GM19397 (cell line): ENCODE measurements around the gene XIRP2.
A peak's percentile ranks its signal among the peaks of the same experiment; 100 is the strongest.

Source experiments
- ATAC-seq: cut with Tn5 transposase; IDR thresholded peaks from one replicate; pipeline ENCODE4 v1.9.1; 2021; ENCODE audit warnings: mild to moderate bottlenecking, moderate library complexity; ENCODE audit not compliant: unreplicated experiment

The XIRP2 gene

DNA sequence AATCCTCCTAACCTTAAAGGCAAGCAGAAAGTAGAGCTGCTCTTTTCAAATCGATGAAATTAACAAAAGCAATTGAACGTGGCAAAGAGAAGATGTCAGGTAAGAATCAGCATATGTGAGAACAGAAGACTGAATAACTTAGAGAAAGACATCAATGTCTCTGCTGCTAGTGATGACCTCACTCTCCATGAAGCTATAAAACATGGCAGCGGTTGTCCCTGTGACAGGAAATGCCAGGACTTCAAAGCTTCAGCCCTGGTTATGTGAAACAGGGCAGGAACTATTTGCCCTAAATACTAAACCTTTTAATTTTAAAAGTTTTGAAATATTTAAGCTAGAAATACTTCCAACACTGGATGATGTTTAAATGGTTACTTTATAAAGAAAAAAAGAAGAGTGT is 383.7 kb downstream of the XIRP2 start:
- no peak for ATAC-seq

DNA sequence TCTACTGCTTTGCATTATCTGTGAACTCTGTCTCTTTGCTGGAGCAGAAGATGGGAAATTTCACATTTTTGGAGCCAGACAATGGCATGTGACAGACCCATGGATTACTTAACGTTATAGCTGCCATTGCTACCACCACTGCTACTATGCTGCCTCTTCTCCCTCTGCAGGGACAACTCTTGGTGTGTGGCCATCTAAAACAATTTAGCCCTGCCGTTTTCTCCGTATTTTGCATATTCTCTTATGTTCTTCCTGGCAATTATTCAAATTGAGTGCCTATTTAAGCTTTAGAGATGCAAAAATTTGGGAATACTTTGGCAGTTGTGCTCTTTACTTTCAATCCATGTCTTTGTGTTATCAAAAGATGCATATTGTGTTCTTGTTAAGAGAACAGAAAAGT is 386.8 kb downstream of the XIRP2 start:
- ATAC-seq: no peak

DNA sequence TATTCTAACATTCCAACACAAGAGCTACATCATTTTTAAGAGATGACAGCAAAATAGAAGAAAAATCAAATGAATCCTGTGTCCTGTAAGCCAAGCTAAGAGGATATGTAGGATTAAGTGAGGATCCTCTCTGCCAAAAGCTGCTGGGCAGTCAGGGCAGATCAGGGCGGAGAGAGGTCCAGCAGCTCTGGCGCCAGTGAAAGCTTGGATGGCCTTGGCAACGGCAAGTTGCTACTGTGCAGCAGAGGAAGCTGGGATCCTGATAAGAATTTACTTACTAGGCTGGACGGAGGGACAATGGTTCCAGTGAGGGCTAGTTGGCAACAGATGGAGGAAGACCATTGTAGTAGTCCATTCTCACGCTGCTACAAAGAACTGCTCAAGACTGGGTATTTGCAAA is 391.5 kb downstream of the XIRP2 start:
- ATAC-seq: no peak

GRCh38 chr2:167287212-167287611 is 398.9 kb downstream of the XIRP2 start:
- ATAC-seq: no peak

GRCh38 chr2:167289651-167290410 is 401.6 kb downstream of the XIRP2 start:
- no peak for ATAC-seq

DNA sequence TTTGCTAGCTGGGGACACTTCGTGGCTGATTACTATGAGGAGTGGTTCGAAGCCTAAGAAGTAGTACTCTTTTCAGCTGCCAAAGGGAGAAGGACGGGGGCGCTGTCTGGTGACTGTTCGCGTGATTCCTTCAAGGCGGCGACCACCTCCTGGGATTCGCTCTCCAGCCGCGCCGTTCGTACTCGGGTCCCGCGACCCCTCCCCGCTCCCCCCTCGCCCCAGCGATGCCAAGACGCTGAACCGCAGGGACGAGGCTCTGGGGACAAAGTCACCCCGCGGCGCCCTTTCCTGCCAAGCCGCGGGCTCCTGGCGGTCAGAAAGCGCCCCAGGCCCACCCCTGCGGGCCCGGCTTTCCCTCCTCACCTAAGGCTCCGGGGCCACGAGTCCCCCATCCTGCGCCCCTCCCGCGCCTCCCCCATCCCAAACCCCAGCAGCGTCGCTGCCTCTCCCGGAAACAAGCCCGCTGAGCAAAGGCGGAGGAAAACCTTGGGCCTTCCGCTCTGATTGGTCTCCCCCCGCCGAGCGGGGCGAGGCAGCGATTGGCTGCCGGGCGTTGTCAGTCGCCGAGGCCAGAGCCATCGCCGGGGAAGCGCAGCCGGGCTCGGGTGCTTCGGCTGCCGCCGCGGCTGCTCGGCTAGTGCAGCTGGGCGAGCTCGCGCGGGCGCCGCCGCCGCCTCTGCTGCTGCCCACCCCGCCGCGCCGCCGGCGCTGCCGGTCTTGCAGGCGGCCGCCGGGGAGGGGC is 404.3 kb downstream of the XIRP2 start, which contains the start of gene B3GALT1:
B3GALT1 (plus strand) TSS at position 572 of the 742 bp plus-strand sequence.
- peak; percentile 100 for ATAC-seq

DNA sequence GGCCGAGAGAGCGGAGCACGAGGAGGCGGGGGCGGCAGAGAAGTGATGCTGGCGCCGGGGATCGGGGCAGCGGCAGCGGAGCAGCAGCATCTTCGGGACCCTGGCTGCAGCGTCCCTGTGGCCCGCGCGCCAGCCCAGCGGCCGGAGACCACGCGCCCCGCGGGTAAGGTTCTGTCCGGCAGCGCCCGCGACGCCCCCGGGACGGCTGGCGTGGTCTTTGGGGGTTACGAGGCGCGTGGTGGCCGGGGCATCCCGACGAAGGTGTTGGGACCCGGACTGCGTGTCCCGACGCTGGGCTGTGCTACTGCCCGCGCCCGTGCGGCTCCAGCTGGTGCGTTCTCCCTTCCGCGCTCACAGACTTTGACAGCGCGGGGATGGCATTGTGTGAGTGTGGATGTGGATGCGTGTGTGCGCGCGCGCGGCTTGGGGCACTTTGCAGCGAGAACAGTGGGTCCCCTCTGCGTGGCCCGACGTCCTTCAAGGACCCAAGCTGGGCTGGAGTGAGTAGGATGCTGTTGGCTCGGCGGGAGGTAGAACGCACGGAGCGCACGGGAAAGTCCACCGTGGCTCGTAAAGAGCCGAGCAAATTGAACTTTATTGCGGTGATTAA is 405.0 kb downstream of the XIRP2 start:
- peak; percentile 10 for ATAC-seq

- ATAC-seq: no peak
Measured at GRCh38 chr2:167293943-167294775, 405.9 kb downstream of the XIRP2 start.

- no peak for ATAC-seq
Measured at GRCh38 chr2:167294776-167295140, 406.5 kb downstream of the XIRP2 start.

DNA sequence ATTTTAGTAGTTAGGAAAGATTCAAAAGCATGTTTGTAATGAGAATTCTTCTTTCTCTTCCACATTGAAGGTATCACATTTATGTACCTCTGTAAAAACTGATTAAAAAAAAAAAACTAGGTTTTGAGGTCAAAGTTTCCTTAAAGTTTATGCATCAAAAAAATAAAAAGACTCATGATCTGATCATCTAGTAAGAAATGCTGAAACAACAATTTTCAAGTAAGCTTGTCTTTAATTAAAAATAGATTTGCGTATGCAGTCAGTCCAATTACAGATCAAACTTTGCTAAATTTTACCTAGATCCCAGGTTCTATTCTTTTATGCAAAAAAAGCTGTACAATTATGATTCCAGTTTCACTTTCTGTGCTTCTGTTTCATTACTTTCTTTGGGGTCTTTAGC is 409.0 kb downstream of the XIRP2 start:
- ATAC-seq: no peak

- no peak for ATAC-seq
Measured at GRCh38 chr2:167298017-167298416, 409.7 kb downstream of the XIRP2 start.
